Neural progenitor cell (in vitro differentiated cells): ENCODE results near the gene CUL1. TPM values are rescaled to one million over a fixed set of nuclear protein-coding genes. Genes with fewer than 3 reads are reported as not detected.

ENCODE experiments used
- DNase-seq: peaks from one replicate; pipeline ENCODE4 v3.0.0-alpha.2; 2016; ENCODE audit warnings: low spot score
- H2AFZ ChIP-seq: fragments of 200-600 bp; sonication (generic); replicated peaks from 2 replicates; pipeline ENCODE4 v1.6.1; 2016; ENCODE audit warnings: antibody characterized with exemption
- H3F3A ChIP-seq: fragments of 200-600 bp; sonication (generic); 2 replicates; pipeline ENCODE4 v1.6.1; 2016; ENCODE audit warnings: antibody characterized with exemption, low read depth
- H3K27ac ChIP-seq: fragments of 200-600 bp; sonication (generic); 2 replicates; pipeline ENCODE4 v1.5.1; 2016; ENCODE audit warnings: mild to moderate bottlenecking
- H3K27me3 ChIP-seq: fragments of 200-600 bp; sonication (generic); 2 replicates; pipeline ENCODE4 v1.6.1; 2016; ENCODE audit warnings: mild to moderate bottlenecking, moderate library complexity
- H3K36me3 ChIP-seq: fragments of 200-600 bp; sonication (generic); 2 replicates; pipeline ENCODE4 v1.5.1; 2016
- H3K4me1 ChIP-seq: fragments of 200-600 bp; sonication (generic); 2 replicates; pipeline ENCODE4 v1.6.1; 2016; ENCODE audit warnings: mixed run types
- H3K4me2 ChIP-seq: fragments of 200-600 bp; sonication (generic); 2 replicates; pipeline ENCODE4 v1.6.1; 2016
- H3K4me3 ChIP-seq: fragments of 200-600 bp; sonication (generic); 2 replicates; pipeline ENCODE4 v1.5.1; 2016
- H3K79me2 ChIP-seq: fragments of 200-600 bp; sonication (generic); 2 replicates; pipeline ENCODE4 v1.6.1; 2016; ENCODE audit warnings: low read depth
- H3K9ac ChIP-seq: fragments of 200-600 bp; sonication (generic); 2 replicates; pipeline ENCODE4 v1.6.1; 2016
- H3K9me3 ChIP-seq: fragments of 200-600 bp; sonication (generic); 2 replicates; pipeline ENCODE4 v1.5.1; 2016; ENCODE audit warnings: low read depth
- H4K20me1 ChIP-seq: fragments of 200-600 bp; sonication (generic); 2 replicates; pipeline ENCODE4 v1.6.1; 2016; ENCODE audit warnings: low read depth
- H3K27ac Mint-ChIP-seq: 3 replicates; pipeline ENCODE4 v1.8.0; 2021; ENCODE audit warnings: mixed read lengths
- H3K27me3 Mint-ChIP-seq: 2 replicates; pipeline ENCODE4 v1.8.0; 2022; ENCODE audit warnings: low read depth, mild to moderate bottlenecking, inconsistent platforms, moderate library complexity, mixed read lengths; ENCODE audit not compliant: insufficient read depth
- H3K36me3 Mint-ChIP-seq: 3 replicates; pipeline ENCODE4 v1.8.0; 2021; ENCODE audit warnings: mixed read lengths
- H3K4me1 Mint-ChIP-seq: 3 replicates; pipeline ENCODE4 v1.8.0; 2021; ENCODE audit warnings: mixed read lengths
- H3K4me3 Mint-ChIP-seq: 3 replicates; pipeline ENCODE4 v1.8.0; 2021; ENCODE audit warnings: mild to moderate bottlenecking, moderate library complexity, mixed read lengths
- H3K9me3 Mint-ChIP-seq: 3 replicates; pipeline ENCODE4 v1.8.0; 2020; ENCODE audit warnings: mixed read lengths
- CTCF ChIP-seq: fragments of 200-600 bp; sonication (generic); IDR thresholded peaks from 2 replicates; pipeline ENCODE4 v1.5.1; 2017; ENCODE audit warnings: antibody characterized with exemption, mild to moderate bottlenecking
- EZH2 ChIP-seq: fragments of 200-600 bp; sonication (generic); IDR thresholded peaks from 2 replicates; pipeline ENCODE4 v1.6.1; 2017; ENCODE audit warnings: antibody characterized with exemption, mild to moderate bottlenecking, moderate library complexity
- EZH2phosphoT487 ChIP-seq: fragments of 200-600 bp; sonication (generic); IDR thresholded peaks from 2 replicates; pipeline ENCODE4 v1.6.1; 2017; ENCODE audit warnings: antibody characterized with exemption
- total RNA-seq: library from RNA; depleted of rRNA; stranded (reverse); fragments of >200 nt; gene quantifications from 2 replicates; pipeline ENCODE4 v1.2.3, GENCODE V29; 2015; ENCODE audit warnings: low replicate concordance

CUL1 gene
- total RNA-seq, 1 donor from 2014 or later: 89.3 TPM

GRCh38 chr7:148688526-148688925 is 10.2 kb upstream of the CUL1 start:
- Histone ChIP-seq H3K4me3 (no peak overlapping the region), H3K9ac (no peak overlapping the region), H3K79me2 (no peaks in the 10 kb centered on the region), H3K4me2 (no peak overlapping the region), H3K4me1 (no peaks in the 10 kb centered on the region), H3F3A (no peaks in the 10 kb centered on the region), H3K9me3 (no peaks in the 10 kb centered on the region), H4K20me1 (no peaks in the 10 kb centered on the region), H3K27ac (no peak overlapping the region), H2AFZ (no peak overlapping the region), H3K27me3 (no peaks in the 10 kb centered on the region), H3K36me3 (no peaks in the 10 kb centered on the region)
- Mint-ChIP-seq H3K4me1 (no peaks in the 10 kb centered on the region), H3K9me3 (peaks cover 3% of the 10 kb centered on the region), H3K36me3 (no peaks in the 10 kb centered on the region), H3K27me3 (no peaks in the 10 kb centered on the region), H3K27ac (no peak overlapping the region), H3K4me3 (no peak overlapping the region)
- DNase-seq: no peak
- TF ChIP-seq EZH2 (no peak), CTCF (no peak), EZH2phosphoT487 (no peak)

GRCh38 chr7:148693651-148694050 is 5.1 kb upstream of the CUL1 start:
- no peak overlapping the region for H3K4me3 ChIP-seq
- Mint-ChIP-seq H3K4me3 (no peak overlapping the region), H3K27me3 (peaks cover 5% of the 10 kb centered on the region), H3K4me1 (peaks cover 13% of the 10 kb centered on the region), H3K27ac (no peak overlapping the region), H3K36me3 (no peaks in the 10 kb centered on the region), H3K9me3 (no peaks in the 10 kb centered on the region)
- TF ChIP-seq CTCF (no peak), EZH2phosphoT487 (no peak), EZH2 (no peak)
- no peaks in the 10 kb centered on the region for H3K36me3 ChIP-seq
- no peak overlapping the region for H3K27ac ChIP-seq
- no peaks in the 10 kb centered on the region for H3K9me3 ChIP-seq
- no peak overlapping the region for H3K4me2 ChIP-seq
- H4K20me1 ChIP-seq: no peaks in the 10 kb centered on the region
- peaks cover 18% of the 10 kb centered on the region for H3K4me1 ChIP-seq
- no peak for DNase-seq
- peaks cover 10% of the 10 kb centered on the region for H3F3A ChIP-seq
- no peaks in the 10 kb centered on the region for H3K27me3 ChIP-seq
- H3K9ac ChIP-seq: no peak overlapping the region
- H2AFZ ChIP-seq: no peak overlapping the region
- H3K79me2 ChIP-seq: peaks cover 16% of the 10 kb centered on the region

GRCh38 chr7:148694631-148695030 is 4.1 kb upstream of the CUL1 start:
- no peak overlapping the region for H3K4me2 ChIP-seq
- Mint-ChIP-seq H3K9me3 (no peaks in the 10 kb centered on the region), H3K4me1 (peaks cover 13% of the 10 kb centered on the region), H3K36me3 (no peaks in the 10 kb centered on the region), H3K4me3 (no peak overlapping the region), H3K27me3 (peaks cover 5% of the 10 kb centered on the region), H3K27ac (no peak overlapping the region)
- no peak overlapping the region for H3K27ac ChIP-seq
- H3K4me1 ChIP-seq: peaks cover 18% of the 10 kb centered on the region
- no peak overlapping the region for H2AFZ ChIP-seq
- no peaks in the 10 kb centered on the region for H3K36me3 ChIP-seq
- H3K27me3 ChIP-seq: no peaks in the 10 kb centered on the region
- H3K79me2 ChIP-seq: peaks cover 26% of the 10 kb centered on the region
- no peaks in the 10 kb centered on the region for H3K9me3 ChIP-seq
- H3K4me3 ChIP-seq: no peak overlapping the region
- no peak overlapping the region for H3K9ac ChIP-seq
- no peak for DNase-seq
- peaks cover 19% of the 10 kb centered on the region for H3F3A ChIP-seq
- TF ChIP-seq EZH2phosphoT487: no peak
- no peaks in the 10 kb centered on the region for H4K20me1 ChIP-seq

GRCh38 chr7:148695953-148696352 is 2.8 kb upstream of the CUL1 start:
- no peak overlapping the region for H3K27ac ChIP-seq
- Mint-ChIP-seq H3K9me3 (no peaks in the 10 kb centered on the region), H3K36me3 (peaks cover 2% of the 10 kb centered on the region), H3K27ac (no peak overlapping the region), H3K4me3 (no peak overlapping the region), H3K4me1 (peaks cover 24% of the 10 kb centered on the region), H3K27me3 (peaks cover 5% of the 10 kb centered on the region)
- H3K27me3 ChIP-seq: no peaks in the 10 kb centered on the region
- H3K4me1 ChIP-seq: peaks cover 24% of the 10 kb centered on the region
- H3K9ac ChIP-seq: no peak overlapping the region
- peaks cover 39% of the 10 kb centered on the region for H3K79me2 ChIP-seq
- H2AFZ ChIP-seq: no peak overlapping the region
- peak overlapping the region; percentile 88 for H3K4me2 ChIP-seq
- no peaks in the 10 kb centered on the region for H3K36me3 ChIP-seq
- peaks cover 26% of the 10 kb centered on the region for H3F3A ChIP-seq
- no peaks in the 10 kb centered on the region for H3K9me3 ChIP-seq
- H3K4me3 ChIP-seq: no peak overlapping the region
- H4K20me1 ChIP-seq: peaks cover 5% of the 10 kb centered on the region
- TF ChIP-seq EZH2phosphoT487: no peak
- no peak for TF ChIP-seq CTCF
- TF ChIP-seq EZH2: no peak
- no peak for DNase-seq
